Mesenchymal stem cell (in vitro differentiated cells and primary cell): ENCODE data around the gene PALLD.

ENCODE experiments used
- DNase-seq: peaks from one replicate; pipeline ENCODE4 v3.0.0-alpha.2; 2013
- H2AFZ ChIP-seq: one replicate; pipeline ENCODE4 v1.6.1; 2013; ENCODE audit warnings: low read depth, mild to moderate bottlenecking, control low read depth, inconsistent platforms, low read length, moderate library complexity
- H2AK5ac ChIP-seq: 2 replicates; pipeline ENCODE4 v1.6.1; 2013; ENCODE audit warnings: low read length, moderate library complexity, mild to moderate bottlenecking, inconsistent platforms; ENCODE audit not compliant: severe bottlenecking
- H2BK120ac ChIP-seq: one replicate; pipeline ENCODE4 v1.6.1; 2013; ENCODE audit warnings: low read depth, mild to moderate bottlenecking, inconsistent platforms, low read length, moderate library complexity
- H2BK12ac ChIP-seq, 2 experiments: one replicate each; pipeline ENCODE4 v1.6.1; 2013; ENCODE audit warnings: inconsistent platforms in 2 of 2, low read length in 2 of 2, mild to moderate bottlenecking in 2 of 2, moderate library complexity in 2 of 2, control low read depth in 1 of 2
- H2BK15ac ChIP-seq: one replicate; pipeline ENCODE4 v1.6.1; 2013; ENCODE audit warnings: mild to moderate bottlenecking, low read depth, inconsistent platforms; ENCODE audit not compliant: poor library complexity, severe bottlenecking
- H2BK5ac ChIP-seq: 2 replicates; pipeline ENCODE4 v1.6.1; 2013; ENCODE audit warnings: low read depth, mild to moderate bottlenecking, low read length, control low read depth, inconsistent platforms; ENCODE audit not compliant: poor library complexity, severe bottlenecking
- H3K14ac ChIP-seq, 2 experiments: one replicate each; pipeline ENCODE4 v1.6.1; 2013; ENCODE audit warnings: inconsistent platforms in 2 of 2, low read length in 2 of 2, control low read depth in 1 of 2, mild to moderate bottlenecking in 1 of 2, moderate library complexity in 1 of 2
- H3K18ac ChIP-seq, 2 experiments: one replicate each; pipeline ENCODE4 v1.6.1; 2013; ENCODE audit warnings: inconsistent platforms in 2 of 2, low read length in 2 of 2, control low read depth in 1 of 2, low read depth in 1 of 2, mild to moderate bottlenecking in 1 of 2
- H3K23ac ChIP-seq, 2 experiments: one replicate each; pipeline ENCODE4 v1.6.1; 2013; ENCODE audit warnings: inconsistent platforms in 2 of 2, low read length in 2 of 2, mild to moderate bottlenecking in 2 of 2, moderate library complexity in 2 of 2, control low read depth in 1 of 2
- H3K27ac ChIP-seq: 2 replicates; pipeline ENCODE4 v1.5.1; 2013; ENCODE audit warnings: mild to moderate bottlenecking, moderate library complexity, low read length, control low read depth, inconsistent platforms; ENCODE audit not compliant: poor library complexity, severe bottlenecking
- H3K27me3 ChIP-seq, 2 experiments: 2 replicates each; pipeline versions ENCODE4 v1.6.1 to v1.7.0; 2013; ENCODE audit warnings: low read length in 2 of 2, mild to moderate bottlenecking in 2 of 2, moderate library complexity in 2 of 2, control low read depth in 1 of 2, inconsistent platforms in 1 of 2; ENCODE audit not compliant: control insufficient read depth in 1 of 2, insufficient read depth in 1 of 2
- H3K36me3 ChIP-seq, 2 experiments: 2 replicates each; pipeline versions ENCODE4 v1.6.1 to v1.7.0; 2013; ENCODE audit warnings: low read length in 2 of 2, control low read depth in 1 of 2, inconsistent platforms in 1 of 2, low read depth in 1 of 2, mild to moderate bottlenecking in 1 of 2; ENCODE audit not compliant: insufficient read depth in 2 of 2, control insufficient read depth in 1 of 2
- H3K4ac ChIP-seq, 2 experiments: one replicate each; pipeline ENCODE4 v1.6.1; 2013; ENCODE audit warnings: inconsistent platforms in 2 of 2, low read length in 2 of 2, mild to moderate bottlenecking in 2 of 2, moderate library complexity in 2 of 2, control low read depth in 1 of 2, low read depth in 1 of 2
- H3K4me1 ChIP-seq: 2 replicates; pipeline ENCODE4 v1.6.1; 2013; ENCODE audit warnings: low read depth, low read length, control low read depth; ENCODE audit not compliant: control insufficient read depth, insufficient read depth
- H3K4me2 ChIP-seq: 2 replicates; pipeline ENCODE4 v1.6.1; 2013; ENCODE audit warnings: low read length, mild to moderate bottlenecking, inconsistent platforms; ENCODE audit not compliant: poor library complexity, severe bottlenecking
- H3K4me3 ChIP-seq, 2 experiments: 2 replicates each; pipeline versions ENCODE4 v1.5.1 to v1.7.0; 2013; ENCODE audit warnings: low read length in 2 of 2, mild to moderate bottlenecking in 2 of 2, control low read depth in 1 of 2, low read depth in 1 of 2; ENCODE audit not compliant: insufficient read depth in 1 of 2
- H3K79me1 ChIP-seq: replicated peaks from 2 replicates; pipeline ENCODE4 v1.6.1; 2013; ENCODE audit warnings: mild to moderate bottlenecking, control low read depth, low read length, inconsistent platforms; ENCODE audit not compliant: poor library complexity, severe bottlenecking
- H3K9ac ChIP-seq: 2 replicates; pipeline ENCODE4 v1.7.0; 2013; ENCODE audit warnings: mild to moderate bottlenecking, low read length, moderate library complexity
- H3K9me3 ChIP-seq: 2 replicates; pipeline ENCODE4 v1.7.0; 2013; ENCODE audit warnings: mild to moderate bottlenecking, low read length; ENCODE audit not compliant: control insufficient read depth
- H4K8ac ChIP-seq: one replicate; pipeline ENCODE4 v1.6.1; 2013; ENCODE audit warnings: inconsistent platforms, mild to moderate bottlenecking, low read length, moderate library complexity
- H4K91ac ChIP-seq: one replicate; pipeline ENCODE4 v1.6.1; 2013; ENCODE audit warnings: mild to moderate bottlenecking, low read length, inconsistent platforms
- WGBS: methylation state at CpG from one replicate; pipeline ENCODE4 v1.1.7; 2013; ENCODE audit warnings: mixed read lengths; 5-methylcytosine and 5-hydroxymethylcytosine counted together

The PALLD gene

GRCh38 chr4:168577624-168578023, 80.8 kb downstream of the PALLD start:
- no peaks in the 10 kb centered on the region for H3K79me1 ChIP-seq
- H2BK5ac ChIP-seq = no peak overlapping the region
- no peak overlapping the region for H4K8ac ChIP-seq
- H4K91ac ChIP-seq = no peak overlapping the region
- H3K9ac ChIP-seq = no peak overlapping the region
- WGBS = 100% methylated on average over 1 of the region's 5 CpGs
- no peaks in the 10 kb centered on the region for H3K27me3 ChIP-seq
- H3K9me3 ChIP-seq = no peaks in the 10 kb centered on the region
- H2BK12ac ChIP-seq = no peak overlapping the region
- H2BK120ac ChIP-seq = no peak overlapping the region
- no peak overlapping the region for H3K27ac ChIP-seq
- no peak overlapping the region for H3K23ac ChIP-seq
- H2AK5ac ChIP-seq = no peak overlapping the region
- no peaks in the 10 kb centered on the region for H3K4me1 ChIP-seq
- H2AFZ ChIP-seq = no peak overlapping the region
- no peaks in the 10 kb centered on the region for H3K36me3 ChIP-seq
- H3K14ac ChIP-seq = no peak overlapping the region
- no peak overlapping the region for H3K4ac ChIP-seq
- H3K4me3 ChIP-seq = no peak overlapping the region
- H3K4me2 ChIP-seq = no peak overlapping the region
- H3K18ac ChIP-seq = no peak overlapping the region
- no peak overlapping the region for H2BK15ac ChIP-seq
- no peak for DNase-seq

- no peaks in the 10 kb centered on the region for H3K36me3 ChIP-seq
- WGBS = no CpG with 5 or more reads among the region's 2 CpGs
These were observed 83.4 kb downstream of the PALLD start for GRCh38 chr4:168580228-168580627.

GRCh38 chr4:168584321-168584771, 87.5 kb downstream of the PALLD start:
- Histone ChIP-seq H3K18ac (no peak overlapping the region), H3K79me1 (no peaks in the 10 kb centered on the region)
- WGBS = 55% methylated on average over 2 of the region's 2 CpGs

More at GRCh38 chr4:168580228-168580627, 83.4 kb downstream of the PALLD start:
- Histone ChIP-seq H2AFZ (no peak overlapping the region), H3K14ac (no peak overlapping the region), H3K18ac (no peak overlapping the region), H3K4ac (no peak overlapping the region), H3K27ac (no peak overlapping the region), H2AK5ac (no peak overlapping the region), H3K4me3 (no peak overlapping the region), H2BK15ac (no peak overlapping the region), H3K9me3 (no peaks in the 10 kb centered on the region), H2BK12ac (no peak overlapping the region), H4K91ac (no peak overlapping the region), H3K4me2 (no peak overlapping the region), H4K8ac (no peak overlapping the region), H3K23ac (no peak overlapping the region), H3K27me3 (no peaks in the 10 kb centered on the region), H2BK120ac (no peak overlapping the region), H3K79me1 (no peaks in the 10 kb centered on the region), H3K4me1 (no peaks in the 10 kb centered on the region), H2BK5ac (no peak overlapping the region), H3K9ac (no peak overlapping the region)
- DNase-seq = no peak

GRCh38 chr4:168585168-168586091, 88.6 kb downstream of the PALLD start:
- Histone ChIP-seq H4K91ac (no peak overlapping the region), H3K79me1 (no peaks in the 10 kb centered on the region), H3K36me3 (no peaks in the 10 kb centered on the region), H3K18ac (no peak overlapping the region), H2BK12ac (no peak overlapping the region), H3K4me3 (no peak overlapping the region), H2BK15ac (no peak overlapping the region), H3K9ac (peak overlapping the region; percentile 58), H3K4me1 (peaks cover 10% of the 10 kb centered on the region), H2AFZ (no peak overlapping the region), H2BK120ac (no peak overlapping the region), H3K27ac (no peak overlapping the region), H2BK5ac (no peak overlapping the region), H2AK5ac (no peak overlapping the region), H3K14ac (no peak overlapping the region), H3K23ac (no peak overlapping the region), H3K4ac (no peak overlapping the region), H4K8ac (no peak overlapping the region), H3K27me3 (no peaks in the 10 kb centered on the region), H3K9me3 (no peaks in the 10 kb centered on the region), H3K4me2 (no peak overlapping the region)
- peak; percentile 82 for DNase-seq
- WGBS = 14% methylated on average over 7 of the region's 9 CpGs

More at GRCh38 chr4:168584321-168584771, 87.5 kb downstream of the PALLD start:
- Histone ChIP-seq H2BK5ac (no peak overlapping the region), H3K14ac (no peak overlapping the region), H3K4me2 (no peak overlapping the region), H2BK15ac (no peak overlapping the region), H3K36me3 (no peaks in the 10 kb centered on the region), H3K9me3 (no peaks in the 10 kb centered on the region), H2AK5ac (no peak overlapping the region), H3K27ac (peak overlapping the region; percentile 34), H3K27me3 (no peaks in the 10 kb centered on the region), H4K91ac (no peak overlapping the region), H3K4ac (no peak overlapping the region), H2BK12ac (no peak overlapping the region), H3K23ac (no peak overlapping the region), H3K4me1 (peaks cover 10% of the 10 kb centered on the region), H2BK120ac (no peak overlapping the region), H4K8ac (no peak overlapping the region), H3K9ac (peak overlapping the region; percentile 4), H2AFZ (no peak overlapping the region), H3K4me3 (no peak overlapping the region)
- DNase-seq = no peak
